ENCODE results near the gene OGFR. TPM values are rescaled to one million over a fixed set of nuclear protein-coding genes. Genes with fewer than 3 reads are reported as not detected.

Gene OGFR
- total RNA-seq, 1 donor from 2014 or later = 74.6 TPM

- ChIA-PET POLR2A (interaction anchor here (0.5 kb wide), 1 partner anchor 28 kb away, joined by 4 read pairs; no protein-coding TSS in a partner anchor), CTCF (no interaction called here)
- Mint-ChIP-seq H3K36me3 (ENCODE audit: low read depth) (no peaks in the 10 kb centered on the region), H3K4me3 (no peak overlapping the region), H3K4me1 (peaks cover 32% of the 10 kb centered on the region), H3K9me3 (no peaks in the 10 kb centered on the region), H3K27me3 (no peaks in the 10 kb centered on the region), H3K27ac (no peak overlapping the region)
- DNase-seq (no peak), ATAC-seq (ENCODE audit: low read depth) (no peak)
- intact Hi-C loops (cut with micrococcal nuclease) = no loop called here
- TF ChIP-seq CTCF (IDR thresholded peaks at IDR 0.05) = no peak
These were observed 22.8 kb downstream of the OGFR start for GRCh38 chr20:62827311-62828038.

GRCh38 chr20:62828051-62828450, 23.4 kb downstream of the OGFR start:
- H3K27ac Mint-ChIP-seq = no peak overlapping the region

GRCh38 chr20:62828511-62829230, 24.0 kb downstream of the OGFR start:
- DNase-seq (no peak), ATAC-seq (ENCODE audit: low read depth) (no peak)
- CTCF ChIA-PET = no interaction called here
- no peaks in the 10 kb centered on the region for H3K36me3 Mint-ChIP-seq (ENCODE audit: low read depth)
- intact Hi-C loops (cut with micrococcal nuclease) = no loop called here
- H3K4me1 Mint-ChIP-seq = peaks cover 39% of the 10 kb centered on the region
- no peaks in the 10 kb centered on the region for H3K27me3 Mint-ChIP-seq
- POLR2A ChIA-PET = interaction anchor here (0.5 kb wide), 1 partner anchor 796 kb away, joined by 3 read pairs; no protein-coding TSS in a partner anchor
- TF ChIP-seq CTCF (IDR thresholded peaks at IDR 0.05) = no peak
- H3K9me3 Mint-ChIP-seq = no peaks in the 10 kb centered on the region
- no peak overlapping the region for H3K4me3 Mint-ChIP-seq
- H3K27ac Mint-ChIP-seq = no peak overlapping the region

More at GRCh38 chr20:62828051-62828450, 23.4 kb downstream of the OGFR start:
- Mint-ChIP-seq H3K9me3 (no peaks in the 10 kb centered on the region), H3K4me3 (no peak overlapping the region), H3K4me1 (peaks cover 34% of the 10 kb centered on the region), H3K27me3 (no peaks in the 10 kb centered on the region), H3K36me3 (ENCODE audit: low read depth) (no peaks in the 10 kb centered on the region)
- no peak for TF ChIP-seq CTCF (IDR thresholded peaks at IDR 0.05)
- ChIA-PET POLR2A (no interaction called here), CTCF (no interaction called here)
- DNase-seq (no peak), ATAC-seq (ENCODE audit: low read depth) (no peak)
- intact Hi-C loops (cut with micrococcal nuclease) = no loop called here

GRCh38 chr20:62829231-62830230, 24.9 kb downstream of the OGFR start:
- no peak overlapping the region for H3K27ac Mint-ChIP-seq

More at GRCh38 chr20:62829231-62830230, 24.9 kb downstream of the OGFR start:
- H3K4me1 Mint-ChIP-seq = peaks cover 41% of the 10 kb centered on the region
- H3K27me3 Mint-ChIP-seq = no peaks in the 10 kb centered on the region
- no peak for DNase-seq
- ChIA-PET CTCF (no interaction called here), POLR2A (interaction anchor here (0.5 kb wide), 1 partner anchor 796 kb away, joined by 3 read pairs; no protein-coding TSS in a partner anchor)
- no peak overlapping the region for H3K4me3 Mint-ChIP-seq
- TF ChIP-seq CTCF (IDR thresholded peaks at IDR 0.05) = no peak
- no peak for ATAC-seq (ENCODE audit: low read depth)
- intact Hi-C loops (cut with micrococcal nuclease) = no loop called here
- H3K36me3 Mint-ChIP-seq (ENCODE audit: low read depth) = no peaks in the 10 kb centered on the region
- H3K9me3 Mint-ChIP-seq = no peaks in the 10 kb centered on the region

Data from activated B cell treated with CpG ODN at 0.5 μM for 24 hours (primary cell).